ENCODE data around the gene KLHL15. TPM values are rescaled to one million over a fixed set of nuclear protein-coding genes. Genes with fewer than 3 reads are reported as not detected.
A peak's percentile ranks its signal among the peaks of the same experiment; 100 is the strongest.

The KLHL15 gene
- total RNA-seq, 1 donor from 2014 or later: 16.2 TPM

GRCh38 chrX:23964191-23964590, 62.8 kb downstream of the KLHL15 start:
- H3K27me3 ChIP-seq (ENCODE audit: control insufficient read depth in 3 of 3, insufficient read depth in 3 of 3, low read length in 3 of 3): no peaks in the 10 kb centered on the region

DNA sequence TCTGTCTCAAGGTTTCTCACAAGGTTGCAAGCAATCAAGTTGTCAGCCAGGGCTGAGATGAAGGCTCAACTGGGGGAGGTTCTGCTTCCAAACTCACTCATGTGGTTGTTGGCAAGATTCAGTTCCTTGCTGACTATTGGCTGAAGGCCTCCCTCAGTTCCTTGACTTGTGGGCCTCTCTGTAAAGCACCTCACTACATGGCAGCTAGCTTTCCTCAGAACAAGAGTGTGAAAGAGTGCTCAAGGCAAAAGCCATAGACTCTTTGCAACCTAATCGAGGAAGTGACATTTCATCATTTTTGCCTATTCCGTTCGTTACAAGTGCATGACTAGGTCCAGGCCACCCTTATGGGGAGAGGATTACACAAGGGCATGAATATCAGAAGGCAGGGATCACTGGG, 67.2 kb downstream of the KLHL15 start:
- no peaks in the 10 kb centered on the region for H3K36me3 ChIP-seq (ENCODE audit: control insufficient read depth in 3 of 3, insufficient read depth in 3 of 3, low read length in 3 of 3)
- no peaks in the 10 kb centered on the region for H3K4me1 ChIP-seq (ENCODE audit: control insufficient read depth in 3 of 3, insufficient read depth in 3 of 3, low read length in 3 of 3)
- no peak overlapping the region for H3K27ac ChIP-seq (ENCODE audit: low read depth, low read length)
- no peak overlapping the region for H3K4me3 ChIP-seq (ENCODE audit: low read length in 3 of 3)
- no peaks in the 10 kb centered on the region for H3K27me3 ChIP-seq (ENCODE audit: control insufficient read depth in 3 of 3, insufficient read depth in 3 of 3, low read length in 3 of 3)
- peaks cover 0 to 2% (median 0%) of the 10 kb centered on the region in 3 donors for H3K9me3 ChIP-seq (ENCODE audit: control insufficient read depth in 3 of 3, low read length in 3 of 3)
- no peak overlapping the region for H3K9ac ChIP-seq (ENCODE audit: low read depth in 1 of 3, low read length in 3 of 3)

More at GRCh38 chrX:23964191-23964590, 62.8 kb downstream of the KLHL15 start:
- H3K4me3 ChIP-seq (ENCODE audit: low read length in 3 of 3): no peak overlapping the region
- no peaks in the 10 kb centered on the region for H3K4me1 ChIP-seq (ENCODE audit: control insufficient read depth in 3 of 3, insufficient read depth in 3 of 3, low read length in 3 of 3)
- H3K9ac ChIP-seq (ENCODE audit: low read depth in 1 of 3, low read length in 3 of 3): no peak overlapping the region
- peaks cover 0 to 2% (median 0%) of the 10 kb centered on the region in 3 donors for H3K9me3 ChIP-seq (ENCODE audit: control insufficient read depth in 3 of 3, low read length in 3 of 3)
- no peaks in the 10 kb centered on the region for H3K36me3 ChIP-seq (ENCODE audit: control insufficient read depth in 3 of 3, insufficient read depth in 3 of 3, low read length in 3 of 3)
- no peak overlapping the region for H3K27ac ChIP-seq (ENCODE audit: low read depth, low read length)

GRCh38 chrX:23954396-23954795, 72.6 kb downstream of the KLHL15 start:
- Histone ChIP-seq H3K27me3 (ENCODE audit: control insufficient read depth in 3 of 3, insufficient read depth in 3 of 3, low read length in 3 of 3) (no peaks in the 10 kb centered on the region), H3K36me3 (ENCODE audit: control insufficient read depth in 3 of 3, insufficient read depth in 3 of 3, low read length in 3 of 3) (no peaks in the 10 kb centered on the region), H3K27ac (ENCODE audit: low read depth, low read length) (no peak overlapping the region), H3K4me3 (ENCODE audit: low read length in 3 of 3) (no peak overlapping the region), H3K9ac (ENCODE audit: low read depth in 1 of 3, low read length in 3 of 3) (no peak overlapping the region), H3K9me3 (ENCODE audit: control insufficient read depth in 3 of 3, low read length in 3 of 3) (no peaks in the 10 kb centered on the region), H3K4me1 (ENCODE audit: control insufficient read depth in 3 of 3, insufficient read depth in 3 of 3, low read length in 3 of 3) (no peaks in the 10 kb centered on the region)

GRCh38 chrX:23953908-23954269, 73.1 kb downstream of the KLHL15 start:
- H3K36me3 ChIP-seq (ENCODE audit: control insufficient read depth in 3 of 3, insufficient read depth in 3 of 3, low read length in 3 of 3): no peaks in the 10 kb centered on the region
- H3K27me3 ChIP-seq (ENCODE audit: control insufficient read depth in 3 of 3, insufficient read depth in 3 of 3, low read length in 3 of 3): no peaks in the 10 kb centered on the region
- H3K9me3 ChIP-seq (ENCODE audit: control insufficient read depth in 3 of 3, low read length in 3 of 3): no peaks in the 10 kb centered on the region
- H3K9ac ChIP-seq (ENCODE audit: low read depth in 1 of 3, low read length in 3 of 3): no peak overlapping the region
- no peak overlapping the region for H3K27ac ChIP-seq (ENCODE audit: low read depth, low read length)
- no peaks in the 10 kb centered on the region for H3K4me1 ChIP-seq (ENCODE audit: control insufficient read depth in 3 of 3, insufficient read depth in 3 of 3, low read length in 3 of 3)
- no peak overlapping the region for H3K4me3 ChIP-seq (ENCODE audit: low read length in 3 of 3)

DNA sequence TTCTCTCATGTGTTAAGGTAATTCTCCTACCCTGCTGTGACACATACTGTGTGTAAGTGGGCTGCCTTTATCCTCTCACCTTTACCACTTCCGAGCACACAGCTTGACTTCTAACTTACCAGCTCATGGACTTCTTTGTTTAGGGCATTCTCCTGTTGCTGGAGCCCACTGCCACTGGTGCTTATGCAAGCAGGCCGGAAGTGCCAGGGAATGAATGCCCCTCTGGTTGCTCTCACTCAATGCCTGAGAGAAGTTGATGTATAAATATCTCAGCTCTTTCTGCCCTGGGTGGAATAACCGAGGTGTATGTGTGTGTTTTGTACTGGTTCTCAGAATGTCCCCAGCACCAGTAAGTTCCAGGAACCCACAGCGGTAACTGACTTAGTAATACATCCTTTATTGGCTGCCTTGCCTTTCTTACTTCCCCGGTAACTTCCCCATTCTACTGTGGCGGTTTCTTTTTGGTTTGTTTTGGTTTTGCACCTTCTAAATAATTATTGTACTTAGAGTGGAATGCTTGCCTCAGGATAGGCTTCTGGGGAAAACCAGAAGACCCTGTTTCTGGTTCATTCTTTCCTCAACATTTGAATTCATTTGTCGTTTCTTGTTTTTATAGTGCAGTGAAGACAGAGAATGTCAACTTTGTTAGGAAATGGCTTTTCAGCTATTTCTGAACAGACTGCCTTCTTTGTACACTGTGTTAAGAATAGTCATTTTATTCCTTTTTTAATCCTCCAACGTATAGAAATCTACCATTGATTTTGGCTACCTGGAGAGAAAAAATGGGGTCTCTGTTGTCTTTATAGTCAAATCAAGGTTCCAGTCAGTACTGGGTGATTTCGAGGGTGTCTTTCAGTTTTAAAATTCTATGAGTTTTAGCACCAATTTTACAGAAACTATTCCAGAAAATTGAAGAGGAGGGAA, 73.7 kb downstream of the KLHL15 start:
- Histone ChIP-seq H3K4me3 (ENCODE audit: low read length in 3 of 3) (peak overlapping the region in 1 of 3 donors; percentile 4), H3K27ac (ENCODE audit: low read depth, low read length) (no peak overlapping the region), H3K27me3 (ENCODE audit: control insufficient read depth in 3 of 3, insufficient read depth in 3 of 3, low read length in 3 of 3) (no peaks in the 10 kb centered on the region), H3K4me1 (ENCODE audit: control insufficient read depth in 3 of 3, insufficient read depth in 3 of 3, low read length in 3 of 3) (no peaks in the 10 kb centered on the region), H3K9ac (ENCODE audit: low read depth in 1 of 3, low read length in 3 of 3) (no peak overlapping the region), H3K36me3 (ENCODE audit: control insufficient read depth in 3 of 3, insufficient read depth in 3 of 3, low read length in 3 of 3) (no peaks in the 10 kb centered on the region), H3K9me3 (ENCODE audit: control insufficient read depth in 3 of 3, low read length in 3 of 3) (no peaks in the 10 kb centered on the region)

GRCh38 chrX:23952391-23952790, 74.6 kb downstream of the KLHL15 start:
- Histone ChIP-seq H3K27ac (ENCODE audit: low read depth, low read length) (no peak overlapping the region), H3K4me1 (ENCODE audit: control insufficient read depth in 3 of 3, insufficient read depth in 3 of 3, low read length in 3 of 3) (no peaks in the 10 kb centered on the region), H3K9me3 (ENCODE audit: control insufficient read depth in 3 of 3, low read length in 3 of 3) (no peaks in the 10 kb centered on the region), H3K27me3 (ENCODE audit: control insufficient read depth in 3 of 3, insufficient read depth in 3 of 3, low read length in 3 of 3) (no peaks in the 10 kb centered on the region), H3K36me3 (ENCODE audit: control insufficient read depth in 3 of 3, insufficient read depth in 3 of 3, low read length in 3 of 3) (no peaks in the 10 kb centered on the region), H3K4me3 (ENCODE audit: low read length in 3 of 3) (no peak overlapping the region), H3K9ac (ENCODE audit: low read depth in 1 of 3, low read length in 3 of 3) (no peak overlapping the region)

DNA sequence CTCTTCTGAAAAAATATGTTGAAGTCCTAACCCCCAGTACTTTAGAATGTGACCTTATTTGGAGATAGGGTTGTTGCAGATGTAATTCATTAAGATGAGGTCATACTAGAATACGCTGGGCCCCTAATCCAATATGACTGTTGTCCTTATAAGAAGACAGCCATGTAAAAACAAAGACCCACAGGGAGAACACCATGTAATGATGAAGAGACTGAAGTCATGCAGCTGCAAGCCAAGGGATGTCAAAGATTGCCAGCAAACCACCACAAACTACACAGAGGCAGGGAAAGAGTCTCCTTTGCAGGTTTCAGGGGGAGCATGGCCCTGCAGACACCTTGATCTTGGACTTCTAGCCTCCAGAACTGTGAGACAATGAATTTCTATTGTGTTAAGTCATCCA, 81.8 kb downstream of the KLHL15 start:
- H3K4me1 ChIP-seq (ENCODE audit: control insufficient read depth in 3 of 3, insufficient read depth in 3 of 3, low read length in 3 of 3): no peaks in the 10 kb centered on the region
- H3K27me3 ChIP-seq (ENCODE audit: control insufficient read depth in 3 of 3, insufficient read depth in 3 of 3, low read length in 3 of 3): no peaks in the 10 kb centered on the region
- H3K9me3 ChIP-seq (ENCODE audit: control insufficient read depth in 3 of 3, low read length in 3 of 3): no peaks in the 10 kb centered on the region
- H3K27ac ChIP-seq (ENCODE audit: low read depth, low read length): no peak overlapping the region
- H3K9ac ChIP-seq (ENCODE audit: low read depth in 1 of 3, low read length in 3 of 3): no peak overlapping the region
- no peaks in the 10 kb centered on the region for H3K36me3 ChIP-seq (ENCODE audit: control insufficient read depth in 3 of 3, insufficient read depth in 3 of 3, low read length in 3 of 3)
- H3K4me3 ChIP-seq (ENCODE audit: low read length in 3 of 3): no peak overlapping the region

GRCh38 chrX:23944234-23944633, 82.8 kb downstream of the KLHL15 start:
- no peaks in the 10 kb centered on the region for H3K27me3 ChIP-seq (ENCODE audit: control insufficient read depth in 3 of 3, insufficient read depth in 3 of 3, low read length in 3 of 3)
- no peak overlapping the region for H3K4me3 ChIP-seq (ENCODE audit: low read length in 3 of 3)
- H3K27ac ChIP-seq (ENCODE audit: low read depth, low read length): no peak overlapping the region
- H3K9me3 ChIP-seq (ENCODE audit: control insufficient read depth in 3 of 3, low read length in 3 of 3): no peaks in the 10 kb centered on the region
- no peak overlapping the region for H3K9ac ChIP-seq (ENCODE audit: low read depth in 1 of 3, low read length in 3 of 3)
- no peaks in the 10 kb centered on the region for H3K4me1 ChIP-seq (ENCODE audit: control insufficient read depth in 3 of 3, insufficient read depth in 3 of 3, low read length in 3 of 3)
- no peaks in the 10 kb centered on the region for H3K36me3 ChIP-seq (ENCODE audit: control insufficient read depth in 3 of 3, insufficient read depth in 3 of 3, low read length in 3 of 3)

GRCh38 chrX:23939203-23939602, 87.8 kb downstream of the KLHL15 start:
- Histone ChIP-seq H3K27ac (ENCODE audit: low read depth, low read length) (no peak overlapping the region), H3K4me1 (ENCODE audit: control insufficient read depth in 3 of 3, insufficient read depth in 3 of 3, low read length in 3 of 3) (no peaks in the 10 kb centered on the region), H3K4me3 (ENCODE audit: low read length in 3 of 3) (no peak overlapping the region), H3K9me3 (ENCODE audit: control insufficient read depth in 3 of 3, low read length in 3 of 3) (no peaks in the 10 kb centered on the region), H3K36me3 (ENCODE audit: control insufficient read depth in 3 of 3, insufficient read depth in 3 of 3, low read length in 3 of 3) (no peaks in the 10 kb centered on the region), H3K9ac (ENCODE audit: low read depth in 1 of 3, low read length in 3 of 3) (no peak overlapping the region), H3K27me3 (ENCODE audit: control insufficient read depth in 3 of 3, insufficient read depth in 3 of 3, low read length in 3 of 3) (no peaks in the 10 kb centered on the region)

- Histone ChIP-seq H3K36me3 (ENCODE audit: control insufficient read depth in 3 of 3, insufficient read depth in 3 of 3, low read length in 3 of 3) (no peaks in the 10 kb centered on the region), H3K27me3 (ENCODE audit: control insufficient read depth in 3 of 3, insufficient read depth in 3 of 3, low read length in 3 of 3) (no peaks in the 10 kb centered on the region), H3K9ac (ENCODE audit: low read depth in 1 of 3, low read length in 3 of 3) (no peak overlapping the region), H3K9me3 (ENCODE audit: control insufficient read depth in 3 of 3, low read length in 3 of 3) (no peaks in the 10 kb centered on the region), H3K27ac (ENCODE audit: low read depth, low read length) (no peak overlapping the region), H3K4me1 (ENCODE audit: control insufficient read depth in 3 of 3, insufficient read depth in 3 of 3, low read length in 3 of 3) (no peaks in the 10 kb centered on the region), H3K4me3 (ENCODE audit: low read length in 3 of 3) (no peak overlapping the region)
Measured at GRCh38 chrX:23938690-23939089, 88.3 kb downstream of the KLHL15 start.

Data from skeletal muscle tissue (tissue), 4 donors.